HL-60 (cell line): Measurements from ENCODE around the gene NR2F2.

Experiments
- POLR2AphosphoS5 ChIP-seq: IDR thresholded peaks from 2 replicates; pipeline ENCODE4 v1.6.1; 2012; ENCODE audit warnings: low read depth
- TF ChIP-seq, protein P1 (sequence below): IDR thresholded peaks from one replicate; pipeline ENCODE4 v1.5.1; 2011; ENCODE audit warnings: low read length, control low read depth, inconsistent platforms; ENCODE audit not compliant: insufficient read depth

DNA sequence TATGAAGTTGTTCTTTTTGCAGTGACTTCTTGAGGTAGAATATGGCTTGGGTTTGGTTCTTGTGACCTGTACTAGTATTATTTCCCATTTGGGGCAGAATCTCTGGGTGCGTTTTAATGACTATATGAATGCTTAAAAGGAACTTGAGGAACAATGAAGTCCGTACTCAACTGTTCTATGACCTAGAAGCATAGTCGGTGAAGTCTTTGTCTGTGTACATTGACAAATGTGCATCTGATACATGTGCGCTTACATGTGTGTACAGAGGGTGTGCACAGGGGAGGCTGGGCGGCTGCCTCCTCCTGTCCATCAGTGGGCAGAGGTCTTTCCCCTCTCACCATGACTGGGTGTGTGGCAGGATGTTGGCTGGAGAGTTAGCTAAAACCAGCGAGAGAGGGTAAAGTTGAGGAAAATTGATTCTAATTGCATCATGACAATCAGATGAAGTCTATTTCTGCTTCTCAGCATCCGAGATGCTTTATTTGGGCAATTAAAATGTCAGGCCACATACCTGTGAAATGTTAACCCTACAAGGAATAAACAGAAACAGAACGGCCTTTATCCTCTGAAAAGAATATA is 1.0 kb upstream of the NR2F2 start:
- TF ChIP-seq, protein P1, sequence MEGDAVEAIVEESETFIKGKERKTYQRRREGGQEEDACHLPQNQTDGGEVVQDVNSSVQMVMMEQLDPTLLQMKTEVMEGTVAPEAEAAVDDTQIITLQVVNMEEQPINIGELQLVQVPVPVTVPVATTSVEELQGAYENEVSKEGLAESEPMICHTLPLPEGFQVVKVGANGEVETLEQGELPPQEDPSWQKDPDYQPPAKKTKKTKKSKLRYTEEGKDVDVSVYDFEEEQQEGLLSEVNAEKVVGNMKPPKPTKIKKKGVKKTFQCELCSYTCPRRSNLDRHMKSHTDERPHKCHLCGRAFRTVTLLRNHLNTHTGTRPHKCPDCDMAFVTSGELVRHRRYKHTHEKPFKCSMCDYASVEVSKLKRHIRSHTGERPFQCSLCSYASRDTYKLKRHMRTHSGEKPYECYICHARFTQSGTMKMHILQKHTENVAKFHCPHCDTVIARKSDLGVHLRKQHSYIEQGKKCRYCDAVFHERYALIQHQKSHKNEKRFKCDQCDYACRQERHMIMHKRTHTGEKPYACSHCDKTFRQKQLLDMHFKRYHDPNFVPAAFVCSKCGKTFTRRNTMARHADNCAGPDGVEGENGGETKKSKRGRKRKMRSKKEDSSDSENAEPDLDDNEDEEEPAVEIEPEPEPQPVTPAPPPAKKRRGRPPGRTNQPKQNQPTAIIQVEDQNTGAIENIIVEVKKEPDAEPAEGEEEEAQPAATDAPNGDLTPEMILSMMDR, result no peak
- no peak for TF ChIP-seq POLR2AphosphoS5
